ENCODE measurements around the gene FAM210A. TPM values are rescaled to one million over a fixed set of nuclear protein-coding genes. Genes with fewer than 3 reads are reported as not detected.

The FAM210A gene
- total and polyA plus RNA-seq, 2 experiments from 2014 or later = 17.2 to 17.9 TPM

DNA sequence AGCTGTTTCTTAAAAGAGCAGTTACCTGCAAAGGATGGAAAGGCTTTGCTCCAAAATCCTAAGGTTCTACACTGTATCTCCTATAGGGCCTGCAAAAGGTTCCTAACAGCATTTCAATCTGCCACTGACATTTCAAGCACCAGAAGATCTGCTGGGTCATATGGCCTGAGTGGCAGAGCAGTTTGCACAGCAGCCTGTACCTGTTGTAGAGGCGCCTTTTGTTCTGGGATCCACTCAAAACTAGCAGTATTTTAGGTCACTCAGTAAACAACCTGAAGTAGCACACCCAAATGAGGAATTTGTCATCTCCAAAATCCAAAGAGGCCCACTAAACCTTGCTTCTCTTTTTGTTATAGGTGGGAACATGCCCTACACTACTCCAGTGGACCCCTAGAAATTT, 6.2 kb downstream of the FAM210A start (continued):
- TF ChIP-seq ZNF462 (CRISPR knock-in tag; IDR thresholded peaks at IDR 0.05) = no peak

GRCh38 chr18:13716916-13717315, 9.4 kb downstream of the FAM210A start:
- Mint-ChIP-seq H3K4me1 (peaks cover 16% of the 10 kb centered on the region), H3K4me3 (no peak overlapping the region), H3K9me3 (peaks cover 5% of the 10 kb centered on the region; the same call in 1 of the 3 replicates), H3K36me3 (ENCODE audit: low read depth) (peaks cover 10% of the 10 kb centered on the region), H3K27me3 (ENCODE audit: insufficient read depth, low read depth, poor library complexity) (no peaks in the 10 kb centered on the region), H3K27ac (no peak overlapping the region)
- Histone ChIP-seq H4K20me1 (replicated peaks; ENCODE audit: insufficient read depth) (peaks cover 20% of the 10 kb centered on the region), H3K79me2 (replicated peaks; ENCODE audit: insufficient read depth) (peaks cover 96% of the 10 kb centered on the region), H3F3A (replicated peaks; ENCODE audit: low read depth) (no peaks in the 10 kb centered on the region), H3K4me3 (no peak overlapping the region), H3K27ac (ENCODE audit: low read depth) (no peak overlapping the region), H3K9me2 (ENCODE audit: insufficient read depth) (no peaks in the 10 kb centered on the region), H3K4me1 (ENCODE audit: insufficient read depth) (peaks cover 6% of the 10 kb centered on the region; the same call in 1 of the 2 replicates), H3K27me3 (ENCODE audit: insufficient read depth) (no peaks in the 10 kb centered on the region), H3K4me2 (no peak overlapping the region), H2AFZ (no peak overlapping the region), H3K36me3 (ENCODE audit: insufficient read depth) (no peaks in the 10 kb centered on the region)
- DNase-seq (ENCODE audit: low spot score) (no peak), ATAC-seq (no peak)
- TF ChIP-seq STAT1 (IDR thresholded peaks at IDR 0.05; ENCODE audit: unreplicated experiment) = no peak

DNA sequence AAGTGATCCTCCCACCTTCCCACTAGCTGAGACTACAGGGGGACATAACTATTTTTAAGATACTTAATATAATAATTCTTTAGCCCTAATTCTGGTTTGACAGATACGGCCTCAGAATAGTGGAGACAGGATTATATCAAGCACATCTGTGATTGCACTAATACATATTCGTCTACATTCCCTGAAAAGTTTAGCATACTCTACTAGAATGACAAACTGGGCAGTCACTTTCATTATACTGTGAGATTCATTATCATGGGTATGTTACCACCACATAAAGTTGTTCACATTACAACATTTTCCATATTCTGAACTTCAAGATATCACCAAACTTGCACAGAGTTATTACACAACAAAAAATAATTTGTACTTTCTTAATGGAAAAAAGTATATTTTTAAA, 11.0 kb downstream of the FAM210A start:
- Mint-ChIP-seq H3K27ac (no peak overlapping the region), H3K4me3 (no peak overlapping the region), H3K27me3 (ENCODE audit: insufficient read depth, low read depth, poor library complexity) (no peaks in the 10 kb centered on the region), H3K36me3 (ENCODE audit: low read depth) (peaks cover 16% of the 10 kb centered on the region), H3K9me3 (peaks cover 8% of the 10 kb centered on the region; the same call in 2 of the 3 replicates), H3K4me1 (peaks cover 19% of the 10 kb centered on the region)
- H3K27ac ChIP-seq (ENCODE audit: low read depth) = no peak overlapping the region
- H3K79me2 ChIP-seq (replicated peaks; ENCODE audit: insufficient read depth) = peaks cover 96% of the 10 kb centered on the region
- H3K4me2 ChIP-seq = no peak overlapping the region
- peaks cover 9% of the 10 kb centered on the region; the same call in 1 of the 2 replicates for H3K4me1 ChIP-seq (ENCODE audit: insufficient read depth)
- no peak for ATAC-seq
- no peak overlapping the region for H2AFZ ChIP-seq
- no peak for DNase-seq (ENCODE audit: low spot score)
- peaks cover 14% of the 10 kb centered on the region for H4K20me1 ChIP-seq (replicated peaks; ENCODE audit: insufficient read depth)
- no peaks in the 10 kb centered on the region for H3K27me3 ChIP-seq (ENCODE audit: insufficient read depth)
- H3K9me2 ChIP-seq (ENCODE audit: insufficient read depth) = no peaks in the 10 kb centered on the region
- H3K4me3 ChIP-seq = no peak overlapping the region
- H3F3A ChIP-seq (replicated peaks; ENCODE audit: low read depth) = no peaks in the 10 kb centered on the region
- no peaks in the 10 kb centered on the region for H3K36me3 ChIP-seq (ENCODE audit: insufficient read depth)
- TF ChIP-seq JUNB (IDR thresholded peaks at IDR 0.05; ENCODE audit: unreplicated experiment) (no peak), ZNF114 (CRISPR knock-in tag; IDR thresholded peaks at IDR 0.05) (no peak), EZH2 (IDR thresholded peaks at IDR 0.05; ENCODE audit: low read depth, unreplicated experiment) (no peak), STAT1 (IDR thresholded peaks at IDR 0.05; ENCODE audit: unreplicated experiment) (no peak), NANOG (IDR thresholded peaks at IDR 0.05; ENCODE audit: borderline replicate concordance) (no peak), EZH2phosphoT487 (IDR thresholded peaks at IDR 0.05; ENCODE audit: unreplicated experiment) (no peak), CREB1 (CRISPR knock-in tag; IDR thresholded peaks at IDR 0.05; ENCODE audit: low read depth) (no peak)
- TF ChIP-seq, protein P1, sequence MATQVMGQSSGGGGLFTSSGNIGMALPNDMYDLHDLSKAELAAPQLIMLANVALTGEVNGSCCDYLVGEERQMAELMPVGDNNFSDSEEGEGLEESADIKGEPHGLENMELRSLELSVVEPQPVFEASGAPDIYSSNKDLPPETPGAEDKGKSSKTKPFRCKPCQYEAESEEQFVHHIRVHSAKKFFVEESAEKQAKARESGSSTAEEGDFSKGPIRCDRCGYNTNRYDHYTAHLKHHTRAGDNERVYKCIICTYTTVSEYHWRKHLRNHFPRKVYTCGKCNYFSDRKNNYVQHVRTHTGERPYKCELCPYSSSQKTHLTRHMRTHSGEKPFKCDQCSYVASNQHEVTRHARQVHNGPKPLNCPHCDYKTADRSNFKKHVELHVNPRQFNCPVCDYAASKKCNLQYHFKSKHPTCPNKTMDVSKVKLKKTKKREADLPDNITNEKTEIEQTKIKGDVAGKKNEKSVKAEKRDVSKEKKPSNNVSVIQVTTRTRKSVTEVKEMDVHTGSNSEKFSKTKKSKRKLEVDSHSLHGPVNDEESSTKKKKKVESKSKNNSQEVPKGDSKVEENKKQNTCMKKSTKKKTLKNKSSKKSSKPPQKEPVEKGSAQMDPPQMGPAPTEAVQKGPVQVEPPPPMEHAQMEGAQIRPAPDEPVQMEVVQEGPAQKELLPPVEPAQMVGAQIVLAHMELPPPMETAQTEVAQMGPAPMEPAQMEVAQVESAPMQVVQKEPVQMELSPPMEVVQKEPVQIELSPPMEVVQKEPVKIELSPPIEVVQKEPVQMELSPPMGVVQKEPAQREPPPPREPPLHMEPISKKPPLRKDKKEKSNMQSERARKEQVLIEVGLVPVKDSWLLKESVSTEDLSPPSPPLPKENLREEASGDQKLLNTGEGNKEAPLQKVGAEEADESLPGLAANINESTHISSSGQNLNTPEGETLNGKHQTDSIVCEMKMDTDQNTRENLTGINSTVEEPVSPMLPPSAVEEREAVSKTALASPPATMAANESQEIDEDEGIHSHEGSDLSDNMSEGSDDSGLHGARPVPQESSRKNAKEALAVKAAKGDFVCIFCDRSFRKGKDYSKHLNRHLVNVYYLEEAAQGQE (IDR thresholded peaks at IDR 0.05; ENCODE audit: unreplicated experiment) = no peak

All from GM23338 (cell line).